HG03196 (cell line): ENCODE results near the gene AMACR.
"Not testable (repeated sequence)": the region's sequence is repeated elsewhere in the genome, so short reads cannot be mapped to it uniquely, and the experiment has no call there.

Source experiments
- ATAC-seq: cut with Tn5 transposase; IDR thresholded peaks from one replicate; pipeline ENCODE4 v1.9.1; 2021; ENCODE audit not compliant: unreplicated experiment

Gene AMACR

DNA sequence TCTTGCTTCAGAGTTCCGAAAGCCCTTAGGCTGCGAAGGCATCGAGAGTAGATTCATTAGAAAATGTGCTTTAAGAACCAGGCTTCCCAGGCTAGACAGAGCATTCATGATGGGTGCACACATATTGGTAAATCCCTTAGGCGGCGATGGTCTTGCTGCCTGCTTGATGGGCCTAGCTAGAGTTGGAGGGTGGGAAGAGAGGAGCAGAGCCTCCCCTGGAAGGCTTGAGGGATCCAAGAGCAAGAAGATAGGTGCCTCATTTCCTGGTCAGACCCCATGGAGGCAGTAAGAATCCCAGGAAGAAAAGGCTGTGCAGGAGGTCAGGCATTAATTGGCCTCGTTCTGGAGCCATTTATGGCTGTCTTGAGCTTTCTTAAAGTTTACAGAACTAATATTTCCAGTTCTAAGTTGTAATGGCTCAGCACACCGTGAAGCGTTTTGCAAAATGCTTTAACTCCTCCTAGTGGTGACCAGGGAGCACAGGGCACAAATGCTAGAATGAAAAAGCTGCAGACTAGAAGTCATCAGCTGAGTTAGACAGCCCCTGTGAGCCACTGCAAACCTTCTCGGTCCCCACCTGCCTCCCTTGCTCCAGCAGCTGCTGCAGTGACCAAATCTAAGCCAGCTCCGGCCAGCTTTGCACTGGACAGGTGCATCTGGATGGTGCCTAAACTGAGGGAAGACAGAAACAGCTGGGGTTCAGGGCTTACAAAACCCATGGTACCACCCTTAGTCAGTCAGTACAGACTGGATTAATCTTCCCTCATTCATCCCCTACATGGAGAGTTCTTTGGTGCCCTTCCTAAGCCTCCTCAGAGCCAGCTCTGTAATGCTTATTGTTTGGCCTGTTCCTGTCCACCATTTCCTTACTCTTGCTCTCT lies 38.0 kb downstream of the AMACR start:
- no peak for ATAC-seq

- no peak for ATAC-seq
Measured at GRCh38 chr5:33968211-33969005, 39.4 kb downstream of the AMACR start.

GRCh38 chr5:33966805-33967204 lies 41.0 kb downstream of the AMACR start:
- ATAC-seq, result no peak

DNA sequence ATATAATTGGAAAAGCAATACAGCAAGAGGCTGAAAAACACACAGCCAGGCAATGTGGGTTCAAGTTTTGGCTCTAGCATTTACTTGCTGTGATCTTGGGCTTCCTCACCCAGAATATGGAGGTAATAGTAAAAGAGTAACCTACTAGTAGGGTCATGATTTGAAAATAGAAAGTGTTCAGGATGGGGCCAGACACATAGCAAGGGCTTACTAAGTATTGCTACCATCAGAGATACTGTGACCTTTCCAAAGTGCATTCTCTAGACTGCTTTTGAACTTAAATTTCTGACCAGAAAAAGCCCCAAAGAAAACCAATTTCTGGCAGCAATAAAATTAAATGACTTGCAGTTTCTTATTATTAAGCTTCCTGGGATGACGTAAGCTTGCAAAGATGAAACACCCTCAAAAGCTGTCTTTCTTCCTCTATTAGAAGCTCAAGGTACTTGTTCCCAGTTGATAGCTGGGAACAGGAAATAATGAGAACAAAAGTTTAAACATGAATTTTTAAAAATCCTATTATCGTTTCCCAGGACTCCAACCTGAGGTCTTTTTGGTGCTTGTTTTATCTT lies 43.6 kb downstream of the AMACR start:
- ATAC-seq, result no peak

GRCh38 chr5:33958176-33958575 lies 49.7 kb downstream of the AMACR start:
- ATAC-seq, result no peak

GRCh38 chr5:33957577-33958150 lies 50.2 kb downstream of the AMACR start:
- ATAC-seq, result no peak

DNA sequence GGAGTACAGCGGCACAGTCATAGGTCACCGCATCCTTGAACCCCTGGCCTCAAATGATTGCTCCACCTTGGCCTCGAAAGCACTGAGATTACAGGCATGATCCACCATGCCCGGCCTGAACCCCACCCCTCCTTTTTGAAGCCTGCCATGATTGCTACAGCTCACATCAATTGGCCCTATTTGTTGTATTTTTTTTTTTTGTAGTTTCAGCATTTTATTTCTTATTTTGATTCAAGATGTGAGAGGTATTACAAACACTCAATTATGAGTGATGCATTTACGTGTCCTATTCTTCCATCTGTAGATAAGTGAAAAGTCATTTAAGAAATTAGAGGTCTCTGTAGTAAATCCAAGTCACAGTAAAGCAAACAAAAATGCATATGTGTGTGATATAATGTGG lies 55.7 kb downstream of the AMACR start:
- not testable (repeated sequence) for ATAC-seq

DNA sequence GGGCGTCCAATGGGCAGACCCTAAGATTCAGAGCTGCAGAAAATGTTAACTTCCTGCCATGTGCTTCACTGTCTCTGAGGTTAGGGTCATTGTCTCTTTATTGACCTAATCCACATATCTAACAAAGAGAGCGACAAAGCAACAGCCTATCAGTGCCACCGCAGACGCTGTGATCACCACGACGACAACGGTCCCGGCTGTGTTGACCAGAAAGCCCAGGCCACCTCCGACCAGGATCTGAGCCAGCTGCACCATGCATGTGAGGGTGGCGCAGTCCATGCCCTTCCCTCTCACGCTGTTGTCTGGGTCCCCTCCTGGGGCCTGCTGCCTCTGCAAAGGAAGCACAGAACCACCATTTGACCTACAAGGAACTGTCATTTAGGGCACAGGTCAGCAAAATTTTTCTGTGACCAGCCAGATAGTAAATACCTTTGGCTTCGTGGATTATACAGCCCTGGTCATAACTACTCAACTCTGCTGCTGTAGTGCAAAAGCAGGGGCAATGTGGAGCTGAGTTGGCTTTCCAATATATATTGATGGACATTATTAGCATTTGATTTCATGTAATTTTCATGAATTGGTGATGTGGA lies 63.2 kb downstream of the AMACR start:
- no peak for ATAC-seq

GRCh38 chr5:33941090-33941489 lies 66.8 kb downstream of the AMACR start:
- ATAC-seq, result no peak

GRCh38 chr5:33939556-33940262 lies 68.1 kb downstream of the AMACR start:
- ATAC-seq, result no peak

DNA sequence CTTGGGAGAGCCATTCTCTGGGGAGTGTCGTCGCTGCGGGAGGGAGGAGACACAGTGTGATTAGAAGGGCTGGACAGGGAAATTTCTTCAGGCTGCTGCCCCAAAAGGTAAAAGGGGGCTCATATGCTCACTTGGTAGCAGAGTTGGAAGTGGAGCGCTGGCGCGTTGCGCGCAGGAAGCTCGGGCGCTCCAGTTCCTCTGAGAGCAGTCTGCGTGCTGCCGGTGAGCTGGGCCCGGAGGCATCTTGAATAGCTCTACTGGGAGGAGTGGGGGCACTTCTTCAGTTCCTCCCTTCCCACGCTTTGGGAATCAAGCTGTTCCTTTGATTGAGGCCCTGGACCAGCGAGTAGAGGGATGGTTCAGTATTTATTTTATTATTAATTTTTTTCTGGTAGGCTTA lies 69.0 kb downstream of the AMACR start:
- ATAC-seq, result no peak

DNA sequence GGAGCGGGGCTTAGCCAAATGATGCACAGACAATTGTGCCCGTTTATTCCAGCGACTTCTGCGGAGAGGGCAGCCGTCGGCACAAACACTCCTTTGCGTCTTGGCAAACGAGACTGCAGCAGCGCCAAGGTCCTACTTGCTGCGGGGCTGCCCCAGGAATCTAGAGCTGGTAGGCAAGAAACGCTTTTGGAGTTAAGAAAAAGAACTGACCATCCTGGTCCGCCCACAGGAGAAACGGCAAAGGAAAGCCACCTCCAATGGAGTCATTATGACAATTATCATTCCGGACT lies 69.4 kb downstream of the AMACR start:
- ATAC-seq, result no peak

DNA sequence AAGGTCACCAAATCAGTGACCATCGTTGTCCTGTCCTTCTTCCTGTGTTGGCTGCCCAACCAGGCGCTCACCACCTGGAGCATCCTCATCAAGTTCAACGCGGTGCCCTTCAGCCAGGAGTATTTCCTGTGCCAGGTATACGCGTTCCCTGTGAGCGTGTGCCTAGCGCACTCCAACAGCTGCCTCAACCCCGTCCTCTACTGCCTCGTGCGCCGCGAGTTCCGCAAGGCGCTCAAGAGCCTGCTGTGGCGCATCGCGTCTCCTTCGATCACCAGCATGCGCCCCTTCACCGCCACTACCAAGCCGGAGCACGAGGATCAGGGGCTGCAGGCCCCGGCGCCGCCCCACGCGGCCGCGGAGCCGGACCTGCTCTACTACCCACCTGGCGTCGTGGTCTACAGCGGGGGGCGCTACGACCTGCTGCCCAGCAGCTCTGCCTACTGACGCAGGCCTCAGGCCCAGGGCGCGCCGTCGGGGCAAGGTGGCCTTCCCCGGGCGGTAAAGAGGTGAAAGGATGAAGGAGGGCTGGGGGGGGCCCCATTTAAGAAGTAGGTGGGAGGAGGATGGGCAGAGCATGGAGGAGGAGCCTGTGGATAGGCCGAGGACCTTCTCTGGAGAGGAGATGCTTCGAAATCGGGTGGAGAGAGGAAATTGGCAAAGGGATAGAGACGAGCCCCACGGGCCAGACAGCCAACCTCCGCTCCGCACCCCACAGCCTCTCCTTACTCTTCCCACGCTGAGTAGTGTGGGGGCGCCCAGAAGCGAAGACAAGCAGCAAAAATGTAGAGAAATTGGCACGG lies 69.9 kb downstream of the AMACR start:
- ATAC-seq, result no peak

DNA sequence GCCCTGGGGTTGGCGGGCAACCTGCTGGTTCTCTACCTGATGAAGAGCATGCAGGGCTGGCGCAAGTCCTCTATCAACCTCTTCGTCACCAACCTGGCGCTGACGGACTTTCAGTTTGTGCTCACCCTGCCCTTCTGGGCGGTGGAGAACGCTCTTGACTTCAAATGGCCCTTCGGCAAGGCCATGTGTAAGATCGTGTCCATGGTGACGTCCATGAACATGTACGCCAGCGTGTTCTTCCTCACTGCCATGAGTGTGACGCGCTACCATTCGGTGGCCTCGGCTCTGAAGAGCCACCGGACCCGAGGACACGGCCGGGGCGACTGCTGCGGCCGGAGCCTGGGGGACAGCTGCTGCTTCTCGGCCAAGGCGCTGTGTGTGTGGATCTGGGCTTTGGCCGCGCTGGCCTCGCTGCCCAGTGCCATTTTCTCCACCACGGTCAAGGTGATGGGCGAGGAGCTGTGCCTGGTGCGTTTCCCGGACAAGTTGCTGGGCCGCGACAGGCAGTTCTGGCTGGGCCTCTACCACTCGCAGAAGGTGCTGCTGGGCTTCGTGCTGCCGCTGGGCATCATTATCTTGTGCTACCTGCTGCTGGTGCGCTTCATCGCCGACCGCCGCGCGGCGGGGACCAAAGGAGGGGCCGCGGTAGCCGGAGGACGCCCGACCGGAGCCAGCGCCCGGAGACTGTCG lies 70.7 kb downstream of the AMACR start:
- no peak for ATAC-seq

GRCh38 chr5:33936381-33937016 lies 71.4 kb downstream of the AMACR start, which contains the start of gene RXFP3:
Gene RXFP3, plus strand, starts transcription at chr5:33936386. Its CDS starts 355 bp downstream, at chr5:33936741.
- no peak for ATAC-seq
